KOPT-K1 (cell line): Measurements from ENCODE around the gene TIAM1.

Experiments used
- H3K27ac ChIP-seq: fragments of 200-600 bp; sonication (generic); 2 replicates; pipeline ENCODE4 v1.5.1; 2016; ENCODE audit warnings: antibody characterized with exemption, mild to moderate bottlenecking, low read depth, low read length; ENCODE audit not compliant: poor library complexity, severe bottlenecking
- H3K36me3 ChIP-seq: fragments of 200-600 bp; sonication (generic); 2 replicates; pipeline ENCODE4 v1.5.1; 2017; ENCODE audit warnings: antibody characterized with exemption, mild to moderate bottlenecking, low read length, moderate library complexity; ENCODE audit not compliant: insufficient read depth
- H3K9me3 ChIP-seq: fragments of 200-600 bp; sonication (generic); 2 replicates; pipeline ENCODE4 v1.5.1; 2017; ENCODE audit warnings: antibody characterized with exemption, low read length, mild to moderate bottlenecking; ENCODE audit not compliant: insufficient read depth, poor library complexity, severe bottlenecking

The TIAM1 gene

DNA sequence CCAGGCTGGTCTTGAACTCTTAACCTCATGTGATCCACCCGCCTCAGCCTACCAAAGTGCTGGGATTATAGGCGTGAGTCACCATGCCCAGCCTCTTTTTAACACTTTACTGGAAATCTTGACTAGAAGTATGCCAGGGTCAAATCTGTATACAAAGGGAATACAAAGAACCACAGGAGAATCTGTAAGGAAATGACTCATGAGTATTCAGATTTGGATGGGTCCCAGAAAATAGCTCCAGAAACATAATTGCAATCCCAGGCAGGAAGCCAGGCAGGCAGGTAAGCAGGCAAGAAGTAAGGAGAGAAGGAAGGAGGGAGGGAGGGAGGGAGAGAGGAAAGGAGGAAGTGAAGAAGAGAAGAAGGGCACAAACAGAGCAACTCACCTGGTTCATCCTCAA is 22.8 kb upstream of the TIAM1 start:
- Histone ChIP-seq H3K27ac (no peak overlapping the region), H3K36me3 (no peaks in the 10 kb centered on the region), H3K9me3 (no peaks in the 10 kb centered on the region)

DNA sequence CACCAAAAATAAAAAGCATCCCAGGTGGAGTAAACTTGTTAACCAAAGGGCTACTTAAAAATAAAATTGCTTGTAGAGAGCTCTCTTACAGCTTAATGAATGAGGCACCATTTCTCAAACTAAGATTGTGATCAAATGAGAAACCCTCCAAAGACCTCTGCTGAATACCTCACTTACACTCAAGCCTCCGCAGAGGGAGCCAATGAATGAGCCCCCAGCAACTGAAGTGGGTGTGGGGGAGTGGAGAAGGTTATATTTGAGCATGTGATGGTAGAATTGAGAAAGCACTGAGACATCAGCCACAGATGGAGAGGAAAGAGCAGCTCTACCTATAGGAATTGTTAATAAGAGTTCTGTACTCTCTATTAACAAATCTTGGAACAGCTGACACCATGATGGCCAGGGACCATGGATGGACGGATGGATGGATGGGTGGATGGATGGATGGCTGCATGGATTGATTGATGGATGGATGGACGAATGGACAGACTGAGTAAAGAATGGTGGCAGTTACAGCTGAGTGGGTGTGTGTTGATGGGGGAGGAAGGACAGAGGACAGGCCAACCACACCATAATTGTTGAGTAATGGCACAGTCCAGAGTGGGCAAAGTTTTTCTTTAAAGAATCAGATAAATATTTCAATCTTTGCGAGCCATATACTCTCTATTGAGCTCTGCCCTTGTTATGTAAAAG is 20.3 kb upstream of the TIAM1 start:
- no peak overlapping the region for H3K27ac ChIP-seq
- no peaks in the 10 kb centered on the region for H3K36me3 ChIP-seq
- H3K9me3 ChIP-seq: peaks cover 4% of the 10 kb centered on the region

DNA sequence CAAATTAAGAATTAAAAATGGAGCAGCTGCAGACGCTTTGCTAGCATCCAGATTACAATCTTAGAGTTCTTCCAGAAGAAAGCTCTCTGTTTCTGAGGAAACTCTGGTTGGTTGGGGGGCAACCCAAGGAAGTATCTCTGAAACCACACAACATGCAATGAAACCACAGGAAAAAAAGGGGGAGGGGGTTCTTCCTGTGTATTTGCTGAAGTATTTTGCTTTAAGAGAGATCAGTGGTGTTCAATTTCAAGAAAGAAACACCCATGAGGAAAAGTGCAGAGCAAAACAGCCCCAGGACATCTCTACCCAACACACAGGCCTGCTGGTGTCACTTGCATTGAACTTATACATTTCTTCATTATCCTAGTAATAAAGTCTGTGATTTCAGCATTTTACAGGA is 19.7 kb upstream of the TIAM1 start:
- H3K27ac ChIP-seq: no peak overlapping the region

DNA sequence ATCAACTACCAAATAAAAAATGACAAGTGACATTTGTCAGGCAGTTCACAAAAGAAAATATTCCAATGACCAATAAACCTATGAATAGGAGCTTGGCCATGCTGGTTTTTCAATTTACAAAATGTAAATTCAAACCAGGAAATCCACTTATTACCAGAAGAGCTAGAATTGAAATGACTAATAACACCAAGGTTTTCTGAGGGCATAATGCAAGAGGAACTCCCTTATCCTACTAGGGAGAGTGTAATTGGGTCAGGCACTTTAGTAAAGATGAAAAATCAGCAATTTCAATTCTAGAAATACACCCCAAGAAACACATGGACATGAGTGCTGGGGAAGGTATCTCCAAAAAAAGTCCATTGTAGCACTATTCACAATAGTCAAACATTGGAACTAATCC is 16.7 kb upstream of the TIAM1 start:
- peaks cover 4% of the 10 kb centered on the region for H3K9me3 ChIP-seq
- H3K27ac ChIP-seq: no peak overlapping the region
- H3K36me3 ChIP-seq: no peaks in the 10 kb centered on the region

More for the DNA sequence above, 19.7 kb upstream of the TIAM1 start:
- Histone ChIP-seq H3K36me3 (no peaks in the 10 kb centered on the region), H3K9me3 (peaks cover 4% of the 10 kb centered on the region)

DNA sequence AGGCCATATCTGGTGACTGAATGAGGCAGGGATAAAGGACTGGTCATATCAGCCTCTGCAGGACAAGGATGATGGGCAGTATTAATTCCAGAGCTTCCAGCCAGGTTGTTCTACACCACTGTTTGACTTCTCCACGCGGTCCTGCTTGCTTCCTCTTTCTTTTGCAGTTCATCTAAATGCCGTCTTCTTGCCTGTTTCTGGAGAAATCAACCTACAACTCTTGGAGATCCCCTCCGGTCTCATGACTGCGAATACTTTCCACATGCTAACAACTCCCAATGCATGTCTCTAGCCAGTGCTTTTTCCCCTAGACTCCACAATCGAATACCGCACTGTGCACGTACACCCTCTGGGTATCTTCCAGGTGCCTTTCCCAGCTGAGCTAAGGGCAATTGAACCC is 14.1 kb upstream of the TIAM1 start:
- Histone ChIP-seq H3K9me3 (peaks cover 4% of the 10 kb centered on the region), H3K27ac (no peak overlapping the region), H3K36me3 (no peaks in the 10 kb centered on the region)

DNA sequence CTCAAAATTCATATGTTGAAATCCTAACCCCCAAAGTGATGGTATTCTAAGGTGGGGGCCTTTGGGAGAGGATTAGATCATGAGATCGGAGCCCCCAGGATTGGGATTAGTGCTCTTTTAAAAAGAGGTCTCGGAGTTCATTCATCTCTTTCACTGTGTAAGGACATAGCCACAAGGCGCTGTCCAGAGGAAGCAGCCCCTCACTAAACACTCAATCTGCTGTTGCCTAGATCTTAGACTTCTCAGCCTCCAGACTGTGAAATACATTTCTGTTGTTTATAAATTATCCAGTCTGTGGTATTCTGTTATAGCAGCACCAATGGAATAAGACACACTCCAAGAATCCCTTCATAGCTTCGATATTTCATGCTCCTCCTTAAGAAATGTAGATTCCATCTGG is 12.4 kb upstream of the TIAM1 start:
- Histone ChIP-seq H3K36me3 (no peaks in the 10 kb centered on the region), H3K9me3 (peaks cover 4% of the 10 kb centered on the region), H3K27ac (no peak overlapping the region)

DNA sequence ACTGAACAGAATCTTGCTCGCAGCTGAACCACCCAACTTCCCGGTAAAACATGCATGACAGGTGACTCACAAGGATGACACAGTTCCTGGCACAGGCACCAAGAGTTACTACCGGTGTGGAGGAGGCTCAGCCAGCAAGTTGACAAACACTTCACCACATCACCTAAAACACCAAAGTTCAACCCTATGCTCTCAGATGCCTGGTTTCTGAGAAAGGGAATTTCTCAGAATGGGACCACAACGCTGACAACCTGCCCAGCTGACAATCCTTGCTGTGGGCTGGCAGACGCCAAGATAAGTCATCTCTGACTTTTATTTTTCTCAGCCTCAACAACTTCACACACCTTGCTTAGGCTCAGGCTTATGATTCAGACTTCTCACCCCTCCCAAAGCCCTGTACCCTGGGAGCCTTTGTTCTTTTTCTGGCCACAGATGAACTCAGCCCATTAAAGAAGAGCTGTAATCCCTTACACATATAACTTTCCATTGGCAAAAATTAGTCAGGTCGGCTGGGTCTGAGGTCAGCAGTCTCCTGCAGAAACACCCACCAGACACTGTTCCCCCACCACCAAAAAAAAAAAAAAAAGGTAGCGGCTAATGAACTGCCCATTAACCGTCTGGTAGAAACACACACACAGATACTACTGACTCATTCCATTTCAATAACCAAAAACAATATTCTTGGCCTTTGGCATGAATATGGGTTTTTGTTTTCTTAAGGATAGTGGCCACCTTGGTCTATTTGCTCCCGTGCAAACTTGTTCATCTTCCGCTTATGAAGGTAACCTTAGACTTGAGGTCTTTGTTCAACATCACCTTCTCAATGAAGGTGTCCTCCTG is 10.8 kb upstream of the TIAM1 start:
- peak overlapping the region; percentile 60 for H3K27ac ChIP-seq
- no peaks in the 10 kb centered on the region for H3K36me3 ChIP-seq
- peaks cover 9% of the 10 kb centered on the region for H3K9me3 ChIP-seq

DNA sequence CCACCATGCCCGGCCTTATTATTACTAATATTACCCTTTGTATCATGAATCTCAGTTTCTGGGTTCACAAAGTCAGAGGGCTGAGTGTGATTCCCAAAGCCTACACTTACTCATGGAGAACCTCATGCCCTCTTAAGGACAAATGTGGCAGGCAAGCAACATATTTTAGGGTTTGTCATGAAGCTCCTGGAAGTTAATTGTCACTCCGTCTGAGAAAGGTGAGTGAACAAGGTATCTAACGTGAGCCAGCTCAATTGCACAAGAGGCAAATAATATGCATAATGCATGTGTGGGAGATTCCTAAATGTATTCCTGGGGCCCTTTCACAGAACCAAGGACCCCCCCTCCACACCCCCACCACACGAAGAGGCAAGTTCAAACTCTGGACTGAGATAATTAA is 10.1 kb upstream of the TIAM1 start:
- no peaks in the 10 kb centered on the region for H3K36me3 ChIP-seq
- H3K27ac ChIP-seq: peak overlapping the region; percentile 57
- peaks cover 5% of the 10 kb centered on the region for H3K9me3 ChIP-seq

DNA sequence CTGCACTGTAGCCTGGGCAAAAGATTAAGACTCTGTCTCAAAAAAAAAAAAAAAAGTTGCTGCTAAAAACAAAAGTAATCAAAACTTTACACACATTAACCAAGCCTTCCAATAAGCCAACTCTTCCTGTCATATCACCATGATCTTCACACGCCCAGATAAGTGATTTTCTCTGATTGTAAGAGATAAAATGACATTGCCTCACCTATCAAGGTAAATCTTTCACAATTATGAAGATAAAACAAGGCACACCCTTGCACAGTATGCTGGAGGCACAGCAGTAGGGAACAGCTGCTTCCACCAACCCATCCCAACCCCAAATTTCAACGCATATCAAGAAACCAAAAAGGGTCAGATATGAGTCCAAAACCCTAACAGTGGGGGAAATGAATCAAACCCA is 8.8 kb upstream of the TIAM1 start:
- no peak overlapping the region for H3K27ac ChIP-seq
- H3K36me3 ChIP-seq: no peaks in the 10 kb centered on the region
- peaks cover 5% of the 10 kb centered on the region for H3K9me3 ChIP-seq

DNA sequence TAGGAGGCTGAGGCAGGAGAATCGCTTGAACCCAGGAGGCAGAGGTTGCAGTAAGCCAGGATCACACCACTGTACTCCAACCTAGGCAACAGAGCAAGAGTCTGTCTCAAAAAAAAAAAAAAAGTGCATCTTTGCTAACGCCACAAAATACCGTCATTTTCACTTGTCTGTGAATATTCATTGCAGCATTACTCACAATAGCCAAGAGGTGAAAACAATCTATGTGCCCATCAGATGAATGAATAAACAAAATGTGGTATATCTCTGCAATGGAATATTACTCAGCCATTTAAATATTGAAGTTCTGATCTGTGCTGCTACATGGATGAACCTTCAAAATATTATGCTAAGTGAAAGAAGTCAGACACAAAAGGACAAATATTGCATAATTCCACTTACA is 7.9 kb upstream of the TIAM1 start:
- Histone ChIP-seq H3K36me3 (no peaks in the 10 kb centered on the region), H3K9me3 (peaks cover 5% of the 10 kb centered on the region), H3K27ac (no peak overlapping the region)

DNA sequence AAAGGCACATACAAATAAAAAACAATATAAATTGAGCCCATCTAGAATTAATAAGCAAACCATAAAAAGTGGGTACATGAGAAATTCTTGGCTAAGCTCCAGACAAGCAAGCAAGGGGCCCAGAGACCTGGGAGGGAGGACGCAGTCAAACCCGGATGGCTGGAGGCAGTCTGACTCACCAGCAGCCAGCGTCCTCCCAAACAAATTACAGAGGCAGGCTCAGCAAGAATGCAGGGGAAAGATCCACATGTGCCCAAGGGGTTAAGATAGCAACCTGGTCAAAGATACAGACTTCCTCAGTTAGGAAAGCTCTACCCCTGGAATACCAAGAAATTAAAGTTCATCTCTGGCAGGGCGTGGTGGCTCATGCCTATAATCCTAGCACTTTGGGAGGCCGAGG is 7.4 kb upstream of the TIAM1 start:
- H3K27ac ChIP-seq: no peak overlapping the region
- no peaks in the 10 kb centered on the region for H3K36me3 ChIP-seq
- H3K9me3 ChIP-seq: peaks cover 5% of the 10 kb centered on the region

DNA sequence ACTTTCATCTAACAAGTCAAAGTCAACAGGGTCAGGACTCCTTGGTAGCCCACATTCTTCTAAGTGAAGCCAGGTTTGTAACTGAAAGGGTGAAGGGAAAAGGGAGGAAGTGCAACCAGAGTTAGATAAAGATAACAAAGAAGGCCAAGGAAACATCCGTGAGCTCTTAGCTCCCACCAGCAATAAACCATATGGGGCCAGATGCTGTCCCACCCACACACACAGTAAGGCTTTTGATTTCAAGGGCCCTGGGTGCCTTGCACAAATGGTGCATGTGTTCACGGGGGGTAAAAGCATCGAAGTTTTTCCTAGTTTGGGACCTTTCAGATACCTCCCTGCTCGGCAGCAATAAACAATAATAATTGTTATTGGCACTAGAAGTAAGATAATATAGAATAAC is 5.1 kb upstream of the TIAM1 start:
- H3K36me3 ChIP-seq: no peaks in the 10 kb centered on the region
- peaks cover 5% of the 10 kb centered on the region for H3K9me3 ChIP-seq
- H3K27ac ChIP-seq: no peak overlapping the region

DNA sequence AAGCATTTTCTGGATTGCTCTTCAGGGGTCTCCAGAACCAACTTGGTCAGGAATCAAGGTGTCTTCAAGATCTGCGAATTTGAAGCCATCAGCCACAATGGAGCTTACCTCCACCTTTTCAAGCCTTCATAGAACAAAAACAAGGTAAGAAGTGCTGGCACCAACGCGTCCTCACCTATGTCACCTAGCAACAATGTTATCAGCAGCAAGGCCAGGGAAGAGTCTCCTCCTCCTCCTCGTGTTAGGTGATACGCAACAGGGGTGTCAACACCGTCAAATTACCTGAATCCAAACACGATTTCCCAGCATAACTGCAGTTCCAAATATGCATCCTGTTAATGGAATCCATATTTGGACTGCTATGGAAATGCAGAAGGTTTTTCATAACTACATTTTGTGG is 4.1 kb upstream of the TIAM1 start:
- peaks cover 5% of the 10 kb centered on the region for H3K9me3 ChIP-seq
- H3K36me3 ChIP-seq: no peaks in the 10 kb centered on the region
- H3K27ac ChIP-seq: no peak overlapping the region

DNA sequence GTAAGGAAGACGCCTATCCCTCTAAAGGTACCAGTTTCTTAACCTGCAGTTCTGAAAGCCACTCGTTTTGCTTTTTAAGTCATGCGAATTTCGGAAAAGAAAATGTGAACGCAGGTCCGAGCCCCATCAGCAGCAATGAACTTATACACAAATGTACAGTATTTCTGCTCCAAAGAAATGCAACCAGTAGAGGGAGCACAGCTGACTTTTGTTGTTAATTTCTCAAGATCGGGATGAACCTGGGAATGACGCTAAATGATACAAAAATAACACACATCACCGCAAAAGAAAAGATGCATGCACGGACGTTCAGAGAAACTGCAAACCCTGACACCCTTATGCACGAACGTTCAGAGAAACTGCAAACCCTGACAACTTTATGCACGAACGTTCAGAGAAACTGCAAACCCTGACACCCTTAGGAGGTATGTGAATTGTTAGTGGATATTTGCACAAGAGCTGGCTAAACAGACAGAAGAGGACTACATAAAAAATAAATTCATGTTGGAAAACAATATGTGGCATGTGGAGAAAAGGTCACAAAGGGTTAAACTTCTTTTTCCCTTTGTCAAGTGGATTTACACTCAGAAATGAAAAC is 3.5 kb upstream of the TIAM1 start:
- no peaks in the 10 kb centered on the region for H3K36me3 ChIP-seq

DNA sequence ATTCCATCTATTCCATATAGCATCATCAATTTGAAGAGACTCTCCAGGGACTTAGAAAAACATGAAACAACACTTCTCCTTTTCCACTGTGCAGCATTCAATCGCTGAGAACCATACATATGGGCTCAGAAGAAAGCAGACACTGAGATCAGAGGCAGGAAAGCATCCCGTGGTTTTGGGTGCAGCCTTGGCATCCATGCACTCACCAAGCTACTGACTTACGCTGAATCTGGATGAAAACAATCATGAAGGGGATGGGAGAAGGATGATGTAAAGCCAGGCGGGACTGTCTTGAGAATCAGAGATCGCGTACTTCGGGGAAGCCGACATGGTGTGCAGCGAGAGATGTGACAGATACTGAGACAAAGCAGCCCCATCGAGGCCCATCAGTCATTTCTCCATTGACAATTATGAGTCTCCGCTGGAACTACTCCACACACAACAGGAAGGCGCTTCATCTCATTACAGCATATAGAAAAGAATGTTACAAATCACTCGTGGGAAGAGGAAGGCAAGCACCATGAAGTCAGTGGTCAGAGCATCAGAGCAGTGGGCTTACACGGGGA is 2.3 kb upstream of the TIAM1 start:
- Histone ChIP-seq H3K36me3 (no peaks in the 10 kb centered on the region), H3K27ac (no peak overlapping the region), H3K9me3 (peaks cover 5% of the 10 kb centered on the region)

More for the DNA sequence above, 3.5 kb upstream of the TIAM1 start:
- Histone ChIP-seq H3K9me3 (peaks cover 5% of the 10 kb centered on the region), H3K27ac (no peak overlapping the region)
